Pancreas (tissue), 10 donors: ENCODE measurements around the gene SCARF2. TPM values are rescaled to one million over a fixed set of nuclear protein-coding genes. Genes with fewer than 3 reads are reported as not detected.

Experiments
- ATAC-seq, 4 donors: fragments of 200-7000 bp; cut with Tn5 transposase; one replicate each; pipeline versions ENCODE4 v1.8.0 to v1.9.1; 2020; ENCODE audit warnings: mild to moderate bottlenecking in 4 of 4, moderate library complexity in 4 of 4
- DNase-seq, 6 donors: peaks; one replicate each; pipeline ENCODE4 v3.0.0-alpha.2; 2020
- FAIRE-seq: peaks from 2 replicates; lab custom pipeline; 2012; peaks lifted over from hg19 to GRCh38; lab: Jason Lieb, UNC
- H3K27ac ChIP-seq, 4 donors: fragments of 200-600 bp; sonication (generic); 1 replicate in 3 of 4; 2 replicates in 1 of 4; pipeline versions ENCODE4 v1.5.0 to v1.8.0; 2020
- H3K27me3 ChIP-seq, 4 donors: fragments of 200-600 bp; one replicate each; pipeline ENCODE4 v1.8.0; 2021
- H3K36me3 ChIP-seq, 3 donors: fragments of 200-600 bp; sonication (generic) in 1 of 3; one replicate each; pipeline versions ENCODE4 v1.5.0 to v1.8.0; 2020 to 2021
- H3K4me1 ChIP-seq, 3 donors: fragments of 200-600 bp; one replicate each; pipeline ENCODE4 v1.8.0; 2021
- H3K4me3 ChIP-seq, 4 donors: fragments of 200-600 bp; sonication (generic) in 2 of 4; one replicate each; pipeline versions ENCODE4 v1.5.0 to v1.8.0; 2020 to 2021
- H3K9me3 ChIP-seq, 4 donors: fragments of 200-600 bp; one replicate each; pipeline ENCODE4 v1.8.0; 2021
- WGBS, 2 donors: extraction: QIAGEN DNeasy Blood & Tissue Kit; methylation state at CpG; one replicate each; pipeline ENCODE4 v1.1.7; 2013; 5-methylcytosine and 5-hydroxymethylcytosine counted together
- intact Hi-C, 3 donors: fragments of 100-400 bp; cut with DNase I; formaldehyde crosslinking; loops; one replicate each; pipeline versions ENCODE4 v1.11.1 to v1.14.2; 2022
- polyA plus RNA-seq, 2 donors: library from polyadenylated mRNA; stranded (reverse); fragments of 200-250 nt; gene quantifications; one replicate each; pipeline ENCODE4 v1.2.3, GENCODE V29; 2013
- total RNA-seq, 6 donors: library from RNA; stranded (reverse); fragmentation: NEBNext Ultra II Directional in 4 of 6; extraction: Animal tissue kit (Norgen Biotek cat#: 25700) in 4 of 6; gene quantifications; one replicate each; pipeline versions ENCODE4 v1.2.1 to v1.2.4, GENCODE V29; 2021 to 2023
- TF ChIP-seq, protein P1 (sequence below), 4 donors: fragments of 200-600 bp; sonication (generic) in 3 of 4; IDR thresholded peaks; one replicate each; pipeline versions ENCODE4 v1.5.0 to v1.8.0; 2021; ENCODE audit warnings: antibody characterized with exemption in 4 of 4
- donor health status: healthy with polysubstance abuse.
- donor health status: DM: no; HTN: no; CAD: no; lungs with moderate emphysema.
- donor health status: DM: no; HTN: no; CAD: no.
- donor health status: control.
- donor health status: control.
- donor health status: Bipolar disorder and iron deficiency.
- donor health status: DM: yes; HTN: yes; CAD: no.
- donor health status: DM: no; HTN: no; CAD: no.
- donor health status: DM: no; HTN: no; CAD: no.
- donor health status: DM: yes; HTN: yes; CAD: no.

The SCARF2 gene
- total and polyA plus RNA-seq, 8 donors, result 1.1 to 5.2 (median 1.5) TPM

DNA sequence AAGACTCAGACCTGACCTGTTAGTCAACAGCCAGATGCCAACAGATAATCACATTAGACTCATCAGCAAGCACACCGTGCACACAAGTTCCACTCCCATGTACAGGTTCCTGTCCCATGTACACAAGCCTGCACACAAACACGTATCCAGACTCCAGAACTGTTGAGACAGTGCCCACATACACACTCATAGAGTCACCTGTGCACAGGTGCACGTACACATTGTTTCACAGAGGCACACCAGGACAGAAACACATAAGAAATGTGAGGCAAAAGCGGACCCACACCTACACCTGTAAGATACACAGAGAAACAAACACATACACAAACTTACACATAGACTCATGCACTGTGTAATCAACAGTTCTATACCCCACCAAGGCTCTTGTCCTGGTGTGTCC is 46.4 kb downstream of the SCARF2 start:
- peaks cover 0 to 9% (median 8%) of the 10 kb centered on the region in 3 donors for H3K4me1 ChIP-seq
- 72 to 82% methylated on average over 4 of the region's 4 CpGs for WGBS, 2 donors
- no peak for FAIRE-seq

DNA sequence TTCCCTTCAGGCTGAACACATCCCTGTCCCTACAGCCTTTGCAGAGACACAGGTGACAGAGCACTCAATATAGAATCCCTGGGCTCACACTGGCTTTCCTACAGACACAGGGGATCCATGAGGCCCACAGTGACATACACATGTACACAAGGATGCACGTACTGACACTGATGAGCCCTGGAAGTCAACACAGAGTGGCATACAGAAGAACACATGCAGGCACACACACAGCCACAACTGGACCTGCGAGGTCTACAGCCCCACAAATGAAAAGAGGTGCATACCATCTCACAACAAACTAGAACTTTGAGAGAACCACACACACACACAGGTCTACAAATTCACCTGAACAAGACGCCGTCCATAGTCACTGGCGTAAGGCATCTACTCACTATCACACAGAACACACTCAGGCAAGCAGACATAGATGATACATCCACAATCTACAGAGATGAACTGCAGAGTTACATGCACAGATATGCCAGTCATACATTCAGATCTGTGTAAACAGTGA is 47.2 kb downstream of the SCARF2 start:
- Histone ChIP-seq H3K36me3 (no peaks in the 10 kb centered on the region), H3K27me3 (peaks cover 0 to 4% (median 0%) of the 10 kb centered on the region in 4 donors), H3K27ac (no peak overlapping the region), H3K4me1 (peaks cover 0 to 8% (median 8%) of the 10 kb centered on the region in 3 donors), H3K9me3 (no peaks in the 10 kb centered on the region), H3K4me3 (no peak overlapping the region)
- WGBS, 2 donors, result 80 to 87% methylated on average over 5 of the region's 5 CpGs
- no peak for FAIRE-seq
- DNase-seq, result no peak
- TF ChIP-seq, protein P1, sequence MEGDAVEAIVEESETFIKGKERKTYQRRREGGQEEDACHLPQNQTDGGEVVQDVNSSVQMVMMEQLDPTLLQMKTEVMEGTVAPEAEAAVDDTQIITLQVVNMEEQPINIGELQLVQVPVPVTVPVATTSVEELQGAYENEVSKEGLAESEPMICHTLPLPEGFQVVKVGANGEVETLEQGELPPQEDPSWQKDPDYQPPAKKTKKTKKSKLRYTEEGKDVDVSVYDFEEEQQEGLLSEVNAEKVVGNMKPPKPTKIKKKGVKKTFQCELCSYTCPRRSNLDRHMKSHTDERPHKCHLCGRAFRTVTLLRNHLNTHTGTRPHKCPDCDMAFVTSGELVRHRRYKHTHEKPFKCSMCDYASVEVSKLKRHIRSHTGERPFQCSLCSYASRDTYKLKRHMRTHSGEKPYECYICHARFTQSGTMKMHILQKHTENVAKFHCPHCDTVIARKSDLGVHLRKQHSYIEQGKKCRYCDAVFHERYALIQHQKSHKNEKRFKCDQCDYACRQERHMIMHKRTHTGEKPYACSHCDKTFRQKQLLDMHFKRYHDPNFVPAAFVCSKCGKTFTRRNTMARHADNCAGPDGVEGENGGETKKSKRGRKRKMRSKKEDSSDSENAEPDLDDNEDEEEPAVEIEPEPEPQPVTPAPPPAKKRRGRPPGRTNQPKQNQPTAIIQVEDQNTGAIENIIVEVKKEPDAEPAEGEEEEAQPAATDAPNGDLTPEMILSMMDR (IDR thresholded peaks at IDR 0.05), result no peak
- ATAC-seq, result no peak
- intact Hi-C loops, result no loop called here

More for the DNA sequence above, 46.4 kb downstream of the SCARF2 start:
- intact Hi-C loops, result no loop called here
- ATAC-seq (no peak), DNase-seq (no peak)
- Histone ChIP-seq H3K9me3 (no peaks in the 10 kb centered on the region), H3K36me3 (no peaks in the 10 kb centered on the region), H3K4me3 (no peak overlapping the region), H3K27ac (no peak overlapping the region), H3K27me3 (peaks cover 0 to 3% (median 0%) of the 10 kb centered on the region in 4 donors)
- TF ChIP-seq, protein P1 (IDR thresholded peaks at IDR 0.05), result no peak

DNA sequence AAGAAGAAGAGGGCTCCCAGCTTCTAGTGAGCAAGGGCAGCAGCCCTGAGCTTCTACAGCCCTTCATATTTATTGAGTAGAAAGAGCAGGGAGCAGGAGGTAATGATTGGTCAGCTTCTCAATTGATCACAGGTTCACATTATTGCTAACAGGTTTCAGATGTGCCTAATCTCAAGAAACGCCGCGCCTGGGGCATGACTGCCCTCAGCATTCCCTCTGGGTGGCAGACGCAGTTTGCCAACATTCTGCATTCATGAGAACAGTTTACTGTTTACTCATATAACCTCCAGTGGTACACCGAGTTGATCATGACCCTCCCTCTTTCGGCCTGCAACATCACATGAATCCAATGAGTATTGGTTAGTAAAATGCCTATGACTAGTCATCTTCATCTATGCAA is 48.3 kb downstream of the SCARF2 start:
- 85 to 92% methylated on average over 6 of the region's 6 CpGs for WGBS, 2 donors
- Histone ChIP-seq H3K36me3 (no peaks in the 10 kb centered on the region), H3K9me3 (no peaks in the 10 kb centered on the region), H3K4me3 (no peak overlapping the region), H3K27ac (no peak overlapping the region), H3K4me1 (no peaks in the 10 kb centered on the region), H3K27me3 (peaks cover 0 to 4% (median 0%) of the 10 kb centered on the region in 4 donors)
- no peak for ATAC-seq
- intact Hi-C loops, result no loop called here
- no peak for DNase-seq
- TF ChIP-seq, protein P1 (IDR thresholded peaks at IDR 0.05), result no peak
- no peak for FAIRE-seq

DNA sequence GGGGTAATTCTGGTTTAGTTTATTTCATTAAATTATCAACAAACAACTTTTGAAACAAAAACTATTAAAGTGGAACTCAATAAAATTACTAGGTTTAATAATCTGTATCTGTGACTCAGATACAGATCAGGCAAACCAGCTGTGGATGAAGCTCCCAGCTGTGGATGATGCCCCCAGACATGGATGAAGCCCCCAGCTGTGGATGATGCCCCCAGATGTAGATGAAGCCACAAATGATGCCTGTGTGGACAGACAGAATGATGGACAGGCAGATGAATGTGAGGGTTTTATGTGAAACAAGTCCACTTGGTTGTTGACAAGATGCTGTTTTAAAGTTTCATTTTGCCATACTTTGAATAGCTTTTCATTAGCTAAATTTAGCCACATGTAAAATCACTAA is 49.4 kb downstream of the SCARF2 start:
- TF ChIP-seq, protein P1 (IDR thresholded peaks at IDR 0.05), result no peak
- DNase-seq (no peak), ATAC-seq (no peak), FAIRE-seq (no peak)
- H3K36me3 ChIP-seq, result no peaks in the 10 kb centered on the region
- no peak overlapping the region for H3K27ac ChIP-seq
- H3K4me3 ChIP-seq, result no peak overlapping the region
- intact Hi-C loops, result no loop called here
- no peaks in the 10 kb centered on the region for H3K9me3 ChIP-seq
- H3K27me3 ChIP-seq, result peaks cover 0 to 4% (median 0%) of the 10 kb centered on the region in 4 donors
- H3K4me1 ChIP-seq, result no peaks in the 10 kb centered on the region

DNA sequence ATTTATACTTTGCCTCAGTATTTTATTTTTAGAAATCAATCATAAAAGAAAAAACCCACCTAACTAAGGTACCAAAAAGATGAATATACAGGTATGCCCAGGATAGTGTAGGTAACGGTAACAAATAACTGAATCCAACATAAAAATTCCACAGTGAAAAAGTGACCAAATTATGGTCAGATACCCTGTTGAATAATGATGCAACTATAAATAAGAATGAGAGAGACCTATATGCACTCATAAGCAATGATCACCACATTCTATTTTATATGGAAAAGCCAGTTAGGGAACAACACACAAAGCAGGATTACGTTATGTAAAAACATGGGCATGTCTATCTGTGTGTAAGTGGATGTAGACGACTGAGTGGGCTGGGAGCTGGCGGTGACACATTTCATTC is 50.7 kb downstream of the SCARF2 start:
- WGBS, 2 donors, result 81 to 83% methylated on average over 4 of the region's 4 CpGs
- Histone ChIP-seq H3K4me3 (no peak overlapping the region), H3K27ac (no peak overlapping the region), H3K4me1 (no peaks in the 10 kb centered on the region), H3K27me3 (peaks cover 0 to 4% (median 0%) of the 10 kb centered on the region in 4 donors), H3K9me3 (no peaks in the 10 kb centered on the region), H3K36me3 (no peaks in the 10 kb centered on the region)
- intact Hi-C loops, result no loop called here
- DNase-seq, result no peak
- no peak for ATAC-seq
- FAIRE-seq, result no peak
- TF ChIP-seq, protein P1 (IDR thresholded peaks at IDR 0.05), result no peak
